GM19043 (cell line): ENCODE results near the gene SUSD4.

Source experiments
- ATAC-seq: cut with Tn5 transposase; IDR thresholded peaks from one replicate; pipeline ENCODE4 v1.9.1; 2021; ENCODE audit warnings: low read depth; ENCODE audit not compliant: unreplicated experiment

SUSD4 gene

DNA sequence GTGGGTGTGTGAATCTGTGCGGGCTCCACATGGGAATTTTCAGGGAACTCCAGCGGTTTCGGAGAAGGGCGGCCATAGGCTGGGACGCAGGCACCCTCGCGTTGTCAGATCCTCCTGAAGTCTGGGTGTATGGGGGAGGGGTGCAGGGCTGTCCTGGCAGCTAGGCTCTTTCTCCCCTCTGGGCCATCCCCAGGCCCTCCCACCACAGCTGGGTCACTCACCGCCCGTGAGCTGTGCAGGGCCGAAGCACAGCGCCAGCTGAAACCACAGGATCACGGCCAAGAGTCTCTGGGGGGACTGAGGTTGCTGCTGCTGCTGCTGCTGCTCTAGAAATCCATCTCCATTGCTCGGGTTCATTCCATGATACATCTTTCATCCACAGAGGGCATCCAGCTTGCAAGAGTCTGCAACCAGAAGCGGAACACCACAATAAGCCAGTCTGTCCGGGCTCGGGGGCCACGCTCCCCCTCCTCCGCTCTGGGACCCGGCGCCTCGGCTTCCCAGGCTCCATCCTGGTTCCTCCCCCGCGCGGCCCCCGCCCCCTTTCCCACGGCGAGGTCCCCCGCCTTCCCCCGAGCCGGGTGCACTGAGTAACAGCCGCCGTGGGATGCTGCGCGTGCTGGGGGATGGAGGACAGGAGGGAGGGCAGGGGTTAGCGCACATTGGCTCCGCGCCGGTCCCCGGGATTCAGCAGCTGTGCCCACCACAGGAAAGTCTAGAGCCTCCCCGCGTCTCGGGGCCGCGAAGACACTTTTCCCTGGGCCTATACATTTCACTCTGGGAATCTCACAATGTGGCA, 720 bp downstream of the SUSD4 start:
- no peak for ATAC-seq

DNA sequence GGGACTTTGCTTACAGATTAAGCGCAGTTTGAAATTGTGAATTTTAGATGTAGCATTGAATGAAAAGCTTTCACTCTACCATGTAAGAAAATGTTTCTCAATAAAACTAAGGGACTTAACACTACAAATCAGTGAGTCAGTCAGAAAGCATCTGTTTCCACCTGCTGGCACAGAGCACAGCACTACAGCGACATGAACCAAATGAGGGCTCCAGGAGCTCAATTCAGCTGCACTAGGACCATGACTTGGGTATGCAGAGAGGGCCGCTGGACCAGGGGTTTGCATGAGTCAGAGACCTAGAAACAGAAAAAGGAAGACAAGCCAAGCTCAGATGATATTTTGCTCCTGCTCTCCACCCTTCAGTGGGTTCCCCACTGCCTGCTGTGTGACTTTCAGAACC, 5.2 kb downstream of the SUSD4 start:
- ATAC-seq = no peak

DNA sequence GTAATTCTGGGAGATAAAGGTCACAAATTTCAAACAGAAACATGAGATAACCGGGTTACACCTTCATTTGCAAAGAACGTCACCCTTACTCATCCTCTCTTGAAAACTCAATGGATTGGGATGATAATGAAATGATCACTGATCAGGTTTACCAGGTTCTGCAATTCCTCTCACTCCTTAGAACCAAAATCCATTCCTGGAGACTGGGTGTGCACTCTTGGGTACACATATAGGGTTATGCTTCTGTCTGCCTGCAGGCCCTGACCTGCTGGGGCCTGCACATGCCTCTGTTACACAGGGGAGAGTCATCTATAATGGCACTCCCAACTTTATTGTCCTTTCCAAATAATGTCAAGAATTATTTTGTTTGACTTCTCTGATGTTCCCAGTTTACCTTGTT, 8.3 kb downstream of the SUSD4 start:
- ATAC-seq = no peak

DNA sequence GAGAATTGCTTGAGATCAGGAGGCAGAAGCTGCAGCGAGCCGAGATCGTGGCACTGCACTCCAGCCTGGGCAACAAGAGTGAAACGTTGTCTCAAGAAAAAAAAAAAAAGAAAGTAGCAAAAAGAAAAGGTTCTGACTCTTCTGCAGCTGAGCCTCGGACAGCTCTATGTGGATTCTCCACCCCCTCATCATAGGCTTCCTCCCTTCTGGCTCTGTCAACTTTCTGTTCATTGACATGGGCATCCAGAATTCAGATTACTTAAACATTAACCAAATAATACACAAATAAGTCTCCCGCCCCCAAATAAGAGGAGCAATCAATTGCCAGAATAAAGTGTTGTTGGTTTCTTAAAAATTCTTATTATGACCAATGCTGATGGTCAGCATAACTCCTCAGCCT, 10.0 kb downstream of the SUSD4 start:
- ATAC-seq = no peak

DNA sequence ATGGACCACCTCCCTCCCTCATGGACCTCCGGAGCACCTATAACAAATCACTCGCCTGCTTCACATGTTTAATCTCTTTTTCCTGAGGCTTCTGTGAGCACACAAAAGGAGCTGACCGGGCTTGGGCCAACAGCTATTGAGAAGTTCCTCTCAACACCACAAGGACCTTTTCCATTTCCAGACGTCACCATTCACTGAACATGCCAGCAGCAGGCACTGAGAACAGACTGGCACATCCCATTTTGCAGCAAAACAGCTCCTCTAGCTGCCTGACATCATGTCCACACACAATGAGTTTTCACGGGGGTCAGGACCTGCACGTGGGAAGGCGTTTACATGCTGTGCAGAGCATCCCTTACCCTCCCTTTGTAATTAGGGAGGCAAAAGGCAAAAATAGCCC, 11.0 kb downstream of the SUSD4 start:
- no peak for ATAC-seq

DNA sequence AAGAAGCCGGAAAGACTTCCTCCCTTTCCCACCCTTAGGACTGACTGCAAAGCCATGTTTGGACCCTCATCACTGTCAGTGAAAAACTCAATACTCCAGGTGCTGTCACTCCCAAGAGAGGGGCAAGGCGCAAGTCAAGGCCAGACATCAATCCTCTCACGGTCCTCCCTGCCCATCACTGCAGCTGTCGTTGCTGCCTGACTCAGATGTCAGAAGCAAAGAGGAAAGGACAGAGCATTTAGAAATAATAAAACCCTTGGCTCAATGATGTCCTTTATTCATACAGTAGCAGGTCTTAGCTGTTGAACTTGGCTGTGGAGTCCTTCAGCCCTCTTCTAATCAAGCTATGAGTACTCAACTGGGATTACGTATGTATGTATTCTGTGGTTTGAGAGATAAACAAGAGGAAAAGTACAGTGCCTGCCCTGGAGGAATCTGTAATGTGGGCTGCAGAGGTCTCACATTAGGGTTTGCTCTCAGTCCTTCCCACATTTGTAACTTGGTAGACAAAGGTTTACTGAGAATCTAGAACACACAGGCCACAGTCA, 13.5 kb downstream of the SUSD4 start:
- ATAC-seq = no peak

DNA sequence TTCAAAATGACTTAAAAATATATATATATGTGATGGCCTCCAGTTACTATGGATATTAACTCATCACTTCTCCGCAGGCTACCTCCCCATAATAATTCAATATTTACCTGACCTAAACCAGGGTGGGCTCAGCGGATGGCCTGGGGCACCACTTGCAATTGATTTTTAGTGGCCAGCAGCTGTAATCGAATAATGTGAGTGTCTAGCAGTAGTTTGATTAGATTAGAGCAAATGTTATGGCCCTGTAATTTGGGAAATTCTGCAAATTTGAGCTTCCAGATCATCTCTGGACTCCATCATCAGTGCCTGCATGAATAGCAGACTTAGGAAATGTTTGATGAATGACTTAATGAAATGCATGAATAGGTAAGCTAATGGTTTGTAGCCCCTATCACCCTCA, 14.7 kb downstream of the SUSD4 start:
- ATAC-seq = no peak

DNA sequence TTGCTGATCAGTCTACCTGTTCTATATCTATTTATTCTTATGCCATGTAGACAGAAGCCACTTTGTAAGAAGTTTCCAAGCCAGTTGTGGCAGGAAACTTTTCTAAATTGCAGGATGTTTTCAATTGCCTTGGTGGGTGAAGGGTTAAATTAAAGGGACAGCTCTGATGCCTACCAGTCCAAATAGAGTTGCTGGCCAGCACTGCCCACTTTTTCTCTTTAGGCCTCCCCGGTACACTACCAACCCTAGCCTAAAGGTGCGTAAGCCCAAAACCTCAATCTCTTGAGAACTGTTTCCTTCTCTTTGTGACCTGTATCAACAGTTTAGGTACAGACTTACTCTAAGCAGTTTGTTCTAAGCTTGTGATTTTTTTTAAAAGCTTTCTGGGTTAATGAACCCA, 15.5 kb downstream of the SUSD4 start:
- ATAC-seq = no peak

DNA sequence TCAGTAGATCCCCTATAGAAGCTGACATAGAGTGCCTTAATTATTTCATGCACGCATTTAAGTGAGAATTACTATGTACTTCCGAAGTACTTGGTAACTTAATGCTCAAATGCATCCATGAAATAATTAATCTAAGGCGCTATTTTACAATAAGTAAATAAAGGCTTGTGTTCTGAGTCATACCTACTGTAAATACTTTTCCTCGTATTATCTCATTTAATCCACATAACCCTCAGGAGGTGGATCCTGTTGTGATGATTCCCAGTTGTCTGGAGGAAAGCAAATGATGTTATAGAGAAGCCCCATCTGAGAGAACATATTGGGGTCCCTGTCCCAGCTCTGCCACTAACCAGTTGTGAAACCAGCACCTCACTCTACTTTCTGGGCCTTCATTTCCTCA, 16.4 kb downstream of the SUSD4 start:
- no peak for ATAC-seq

DNA sequence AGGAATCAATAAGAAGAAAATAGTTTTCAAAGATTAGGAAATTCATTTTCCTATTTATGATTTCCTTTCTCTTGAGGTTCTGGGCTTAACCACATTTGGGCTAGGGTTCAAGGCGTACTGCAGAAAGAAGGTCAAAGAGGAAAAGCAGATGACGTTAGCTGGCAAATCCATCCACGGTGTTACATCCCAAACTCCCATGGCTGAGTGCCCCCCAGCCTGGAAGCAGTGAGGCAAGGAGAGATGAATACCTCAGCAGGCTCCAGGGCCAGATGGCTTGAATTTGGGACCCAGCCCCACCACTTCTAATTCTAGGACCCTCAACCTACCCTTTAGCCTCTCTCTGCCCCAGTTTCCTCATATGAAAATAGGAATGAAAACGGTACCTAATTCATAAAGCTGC, 17.7 kb downstream of the SUSD4 start:
- ATAC-seq = no peak

DNA sequence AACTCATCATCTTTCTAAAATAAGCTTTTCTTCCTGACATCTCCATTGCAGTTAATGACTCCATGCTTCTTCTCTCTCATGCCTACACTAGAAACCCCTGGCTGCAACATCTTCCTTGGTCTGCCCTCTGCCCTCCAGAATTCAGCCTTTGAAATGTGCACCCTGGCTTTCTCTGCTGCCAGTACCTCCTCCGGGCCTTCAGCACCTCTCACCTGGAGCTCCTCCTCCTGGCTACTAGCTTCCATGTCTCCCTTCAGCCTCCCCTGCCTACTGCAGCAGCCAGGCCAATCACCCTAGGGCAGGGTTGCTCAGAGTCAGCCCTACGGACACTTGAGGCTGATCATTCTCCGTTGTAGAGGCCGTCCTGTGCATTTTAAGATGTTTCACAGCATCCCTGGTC, 18.3 kb downstream of the SUSD4 start:
- no peak for ATAC-seq

DNA sequence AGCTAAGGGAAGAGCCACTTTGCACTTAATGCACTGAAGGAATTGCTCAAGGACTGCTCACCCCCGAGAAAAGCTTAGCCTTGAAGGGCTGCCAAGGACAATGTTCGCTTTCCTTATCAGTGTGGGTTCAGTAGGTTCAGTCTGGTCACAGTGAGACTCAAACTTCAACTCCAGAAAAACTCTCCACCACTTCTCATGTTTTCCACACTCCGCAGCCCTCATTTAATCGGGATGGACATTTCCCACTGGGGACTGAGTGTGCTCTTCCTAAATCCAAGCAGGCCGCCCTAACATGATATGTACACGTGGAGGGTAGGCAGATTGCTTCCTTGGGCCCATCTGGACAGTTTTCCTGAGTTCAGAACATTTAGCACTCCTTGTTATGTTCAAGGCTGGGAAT, 19.5 kb downstream of the SUSD4 start:
- no peak for ATAC-seq

DNA sequence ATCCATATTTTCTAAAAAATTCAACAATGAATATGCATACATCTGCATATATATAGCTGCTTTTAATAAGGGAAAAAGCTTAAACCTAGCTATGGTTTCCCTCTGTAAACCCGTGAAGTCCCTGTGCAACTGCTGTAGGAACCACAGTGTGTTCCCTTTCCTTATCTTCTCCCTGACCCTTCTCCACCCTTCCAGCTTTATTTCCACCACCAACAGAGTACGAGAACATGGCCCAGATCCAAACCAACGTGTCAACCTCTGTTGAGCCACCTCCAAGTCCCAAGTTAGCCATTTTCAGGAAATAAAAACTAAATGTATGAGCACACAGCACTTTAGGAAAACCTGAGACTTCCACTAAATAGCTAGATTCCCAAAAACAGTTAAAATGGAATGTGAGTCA, 20.3 kb downstream of the SUSD4 start:
- ATAC-seq = no peak

DNA sequence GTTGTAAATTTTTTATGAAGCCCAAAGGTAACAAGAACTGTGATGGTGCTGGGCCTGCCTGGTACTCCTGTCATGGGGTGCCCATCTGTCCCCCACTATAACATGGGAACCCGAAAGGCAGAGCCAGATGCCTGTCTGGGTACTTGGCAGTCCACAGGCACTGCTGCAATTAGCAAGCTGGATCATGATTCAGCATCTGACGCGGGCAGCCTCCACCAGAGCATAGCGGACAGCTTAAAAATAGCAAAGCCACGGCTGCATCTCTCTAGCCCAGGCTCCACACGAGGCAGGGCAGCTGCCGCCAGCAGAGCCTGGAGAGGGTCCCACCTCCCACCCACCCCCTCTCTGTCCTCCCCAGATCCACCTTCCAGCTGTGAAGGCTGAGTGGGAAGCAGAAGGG, 22.9 kb downstream of the SUSD4 start:
- no peak for ATAC-seq

DNA sequence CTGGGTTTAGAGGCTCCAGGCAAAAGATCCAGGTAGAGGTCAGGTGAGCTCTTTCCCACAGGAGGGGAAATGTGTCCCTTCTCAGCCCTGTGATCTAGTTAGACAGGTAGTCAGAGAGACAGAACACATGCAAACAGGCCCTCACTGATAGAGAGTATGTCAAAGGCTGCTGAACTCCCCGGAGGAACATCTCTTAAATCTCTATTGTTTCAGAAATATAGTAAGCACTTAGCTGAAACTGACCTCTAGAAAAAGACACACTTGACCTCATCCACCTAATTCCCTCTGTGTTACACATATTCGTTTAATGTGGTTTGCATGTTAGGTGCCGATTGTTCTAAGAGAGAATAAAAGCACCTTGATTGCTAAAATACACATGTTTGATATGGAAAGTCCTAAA, 23.3 kb downstream of the SUSD4 start:
- ATAC-seq = no peak

DNA sequence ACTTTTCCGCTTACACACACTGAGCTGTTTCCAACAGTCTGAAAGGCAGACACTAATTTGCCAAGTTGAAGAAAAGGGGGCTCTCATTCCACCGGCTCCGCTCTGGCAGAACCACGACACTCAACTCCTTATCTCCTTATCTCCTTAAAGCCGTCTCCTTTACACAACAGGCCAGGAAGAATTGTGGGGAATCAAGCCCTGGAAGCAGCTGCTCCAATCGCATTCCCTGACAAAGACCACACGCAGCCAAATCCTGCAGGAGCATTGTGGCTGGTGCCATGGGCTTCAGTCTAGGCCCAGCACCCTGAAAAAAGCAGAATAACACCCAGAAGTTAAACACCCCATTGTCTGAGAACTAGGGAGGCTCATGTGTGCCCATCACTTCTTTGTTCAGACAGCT, 24.1 kb downstream of the SUSD4 start:
- no peak for ATAC-seq

DNA sequence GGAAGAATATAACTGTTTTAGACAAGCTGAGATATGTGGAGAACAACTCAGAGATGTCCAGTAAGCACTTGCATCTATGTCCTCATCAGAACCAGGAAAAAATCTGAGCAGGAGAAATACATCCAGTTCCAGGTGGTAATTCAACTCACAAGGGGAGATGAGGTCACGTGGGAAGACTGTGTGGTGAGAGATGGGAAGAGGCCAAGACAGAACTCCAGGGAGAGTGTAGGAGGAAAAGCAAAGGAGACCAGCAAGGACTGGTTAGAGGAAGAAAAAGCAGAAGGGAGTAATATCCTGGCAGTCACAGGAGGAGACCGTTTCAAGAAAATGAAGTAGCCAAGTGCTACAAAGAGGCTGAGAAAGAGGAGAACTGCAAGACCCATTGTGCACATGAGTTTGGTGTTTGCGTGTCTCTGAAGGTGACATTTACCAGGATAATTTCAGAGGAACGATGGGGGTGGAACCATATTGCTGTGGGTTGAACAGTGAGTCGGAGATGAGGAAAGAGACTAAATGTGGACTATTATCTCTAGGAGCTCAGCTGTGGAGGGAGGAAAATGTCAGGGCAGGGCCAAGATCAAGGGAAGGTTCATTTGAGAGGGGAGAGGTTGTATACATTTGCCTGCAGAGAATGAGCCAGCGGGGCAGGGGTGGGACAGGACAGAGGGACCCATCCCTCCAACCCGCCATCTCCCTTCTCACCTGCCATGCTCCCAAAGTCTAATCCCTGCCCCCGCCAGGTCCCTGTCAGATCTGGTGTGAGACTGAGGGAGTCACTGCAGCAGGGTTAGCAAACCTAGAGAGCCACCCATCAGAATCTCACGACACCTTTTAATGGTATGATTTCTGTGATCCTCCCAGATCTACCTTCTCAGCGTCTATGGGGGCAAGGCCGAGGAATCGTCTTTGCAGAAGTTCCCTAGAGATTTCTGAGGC, 24.9 kb downstream of the SUSD4 start:
- ATAC-seq = no peak

DNA sequence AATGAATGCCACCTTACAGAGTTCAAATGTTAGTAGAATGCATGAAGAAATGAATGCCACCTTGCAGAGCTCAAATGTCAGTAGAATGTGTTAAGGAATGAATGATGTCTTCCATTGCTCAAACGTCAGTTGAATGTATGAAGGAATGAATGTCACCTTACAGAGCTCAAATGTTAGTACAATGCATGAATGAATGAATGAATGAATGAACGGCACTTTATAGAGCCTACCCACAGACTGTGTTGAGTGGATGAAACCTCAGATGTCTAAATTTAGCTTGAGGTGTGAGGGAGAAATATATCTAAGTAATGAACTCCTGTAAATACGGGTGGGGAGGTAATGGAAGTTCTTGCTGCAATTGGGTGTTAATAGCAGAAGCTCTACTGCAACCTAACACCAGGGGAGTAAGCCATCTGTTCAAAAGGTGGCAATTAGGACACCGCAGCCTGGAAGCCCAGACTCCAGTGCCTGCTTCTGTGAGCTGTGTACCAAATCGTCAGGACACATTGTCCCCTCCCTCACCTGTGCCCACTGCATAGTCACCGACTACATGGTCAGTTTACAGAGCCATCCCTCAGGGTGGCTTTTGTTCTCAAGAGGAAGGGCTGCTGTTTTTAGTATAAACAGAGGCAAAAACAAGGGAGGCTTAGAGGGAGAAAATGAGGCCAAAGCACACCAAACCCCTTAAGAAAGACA, 26.7 kb downstream of the SUSD4 start:
- no peak for ATAC-seq

DNA sequence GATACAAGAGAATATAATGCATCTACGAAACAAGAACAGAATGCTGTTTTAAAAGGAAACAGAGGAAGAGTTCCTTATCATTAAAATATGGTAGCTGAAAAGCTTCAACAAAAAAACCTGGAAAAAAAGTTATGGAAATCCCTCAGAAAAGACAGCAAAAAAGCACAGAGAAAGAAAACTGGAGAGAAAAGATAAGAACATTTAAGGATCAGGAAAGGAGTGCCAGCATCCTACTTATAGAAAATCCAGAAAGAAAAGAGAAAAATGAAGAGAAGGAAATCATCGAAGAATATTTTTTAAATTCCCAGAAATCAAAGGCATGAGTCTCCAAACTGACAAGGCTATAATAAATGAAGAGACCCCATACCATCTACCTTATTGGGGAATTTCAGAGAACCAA, 29.8 kb downstream of the SUSD4 start:
- no peak for ATAC-seq

DNA sequence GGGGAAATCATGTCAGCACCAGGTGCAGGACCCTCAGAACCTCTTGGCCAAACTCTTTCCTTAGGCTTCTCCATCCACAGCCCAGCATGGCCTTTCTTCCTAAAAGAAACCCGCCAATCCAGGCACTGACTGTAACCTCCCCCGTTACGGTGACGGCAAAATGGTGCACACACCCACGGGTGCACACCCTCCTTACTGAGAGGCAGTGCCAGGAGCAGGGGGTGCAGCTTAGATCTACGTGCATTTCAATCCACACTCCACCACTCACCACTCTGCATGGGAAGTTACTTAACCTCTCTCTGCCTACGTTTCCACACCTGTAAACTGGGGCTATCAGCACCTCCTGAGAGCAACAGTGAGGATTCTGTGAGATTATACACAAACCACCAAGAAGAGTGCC, 31.0 kb downstream of the SUSD4 start:
- no peak for ATAC-seq

DNA sequence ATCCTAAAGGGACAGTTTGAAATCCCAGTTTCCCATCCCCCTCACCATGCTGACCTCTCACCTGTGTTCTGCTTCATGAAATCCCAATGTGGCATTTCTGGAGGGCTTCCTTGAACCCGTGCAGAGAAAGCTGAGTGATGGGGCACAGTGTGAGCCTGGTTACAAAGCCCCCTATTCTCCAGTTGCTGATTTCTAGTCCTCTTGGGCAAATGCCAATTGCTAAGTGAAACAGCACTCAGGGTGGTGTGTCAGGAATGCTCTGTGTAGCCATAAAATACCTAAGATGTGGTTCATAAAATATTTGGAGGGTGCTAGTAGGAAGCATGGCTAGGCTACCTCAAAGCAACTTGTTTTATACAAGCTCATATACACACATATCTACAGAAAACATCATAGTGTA, 32.0 kb downstream of the SUSD4 start:
- no peak for ATAC-seq
